Measurements from ENCODE around the gene SHISA4. TPM values are rescaled to one million over a fixed set of nuclear protein-coding genes. Genes with fewer than 3 reads are reported as not detected.

The SHISA4 gene
- total RNA-seq, 3 donors from 2014 or later = 1.2 to 12.4 (median 4.0) TPM

DNA sequence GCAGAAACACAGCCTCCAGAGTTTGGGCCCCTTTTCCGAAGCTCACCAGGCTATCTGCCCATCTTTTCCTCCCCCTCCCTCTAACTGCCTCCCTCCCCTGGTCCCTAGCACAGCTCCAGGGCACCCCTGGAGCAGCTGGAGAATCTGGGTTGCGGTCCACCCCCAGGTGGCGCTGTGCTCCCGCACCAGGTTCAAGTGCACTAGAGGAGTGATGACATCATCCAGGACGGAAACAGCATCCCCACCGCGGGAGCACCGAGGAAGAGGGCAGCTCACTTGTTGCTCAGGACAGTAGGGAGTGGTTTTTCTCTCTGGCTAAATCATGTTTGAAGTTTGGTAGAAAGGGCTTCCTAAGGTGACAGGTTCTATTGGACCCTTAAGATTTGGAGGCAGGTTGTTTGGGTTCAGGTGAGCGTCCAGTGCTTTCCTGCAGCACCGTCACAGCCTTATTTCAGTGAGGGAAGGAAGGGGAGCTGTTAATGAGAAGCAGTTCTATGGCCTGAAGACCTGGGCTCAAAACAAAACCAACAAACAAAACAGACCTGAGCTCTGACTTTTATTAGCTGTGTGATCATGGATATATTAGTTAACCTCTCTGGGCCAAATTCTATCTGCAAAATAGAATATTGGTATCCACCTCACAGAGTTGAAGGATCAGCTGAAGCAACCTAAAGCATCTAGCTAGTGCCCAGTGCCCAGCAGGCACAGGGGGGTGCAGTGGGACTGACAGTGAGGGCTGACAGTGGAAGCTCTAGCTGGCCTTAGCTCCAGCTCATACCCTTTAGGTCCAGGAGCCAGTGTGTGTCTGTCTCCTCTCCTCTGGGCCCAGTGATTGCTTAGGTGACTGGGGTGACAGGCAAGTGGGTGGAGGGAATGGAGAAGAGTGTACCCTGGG, 7.5 kb downstream of the SHISA4 start:
- ATAC-seq (peak; percentile 95), DNase-seq (peak; percentile 82 to 93 (median 93))
- intact Hi-C loops (cut with DNase I, micrococcal nuclease) = loop anchor here in 1 of 2 donors (5.0 kb wide), 1 partner anchor 51 kb away; the partner anchor contains the start of gene LMOD1
- no peaks in the 10 kb centered on the region for H3K36me3 ChIP-seq (ENCODE audit: low read depth)
- H3K4me3 ChIP-seq = no peak overlapping the region
- no peaks in the 10 kb centered on the region for H3K9me3 ChIP-seq
- no peaks in the 10 kb centered on the region for H3K4me1 ChIP-seq (ENCODE audit: low read depth)
- TF ChIP-seq, protein P1, sequence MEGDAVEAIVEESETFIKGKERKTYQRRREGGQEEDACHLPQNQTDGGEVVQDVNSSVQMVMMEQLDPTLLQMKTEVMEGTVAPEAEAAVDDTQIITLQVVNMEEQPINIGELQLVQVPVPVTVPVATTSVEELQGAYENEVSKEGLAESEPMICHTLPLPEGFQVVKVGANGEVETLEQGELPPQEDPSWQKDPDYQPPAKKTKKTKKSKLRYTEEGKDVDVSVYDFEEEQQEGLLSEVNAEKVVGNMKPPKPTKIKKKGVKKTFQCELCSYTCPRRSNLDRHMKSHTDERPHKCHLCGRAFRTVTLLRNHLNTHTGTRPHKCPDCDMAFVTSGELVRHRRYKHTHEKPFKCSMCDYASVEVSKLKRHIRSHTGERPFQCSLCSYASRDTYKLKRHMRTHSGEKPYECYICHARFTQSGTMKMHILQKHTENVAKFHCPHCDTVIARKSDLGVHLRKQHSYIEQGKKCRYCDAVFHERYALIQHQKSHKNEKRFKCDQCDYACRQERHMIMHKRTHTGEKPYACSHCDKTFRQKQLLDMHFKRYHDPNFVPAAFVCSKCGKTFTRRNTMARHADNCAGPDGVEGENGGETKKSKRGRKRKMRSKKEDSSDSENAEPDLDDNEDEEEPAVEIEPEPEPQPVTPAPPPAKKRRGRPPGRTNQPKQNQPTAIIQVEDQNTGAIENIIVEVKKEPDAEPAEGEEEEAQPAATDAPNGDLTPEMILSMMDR (IDR thresholded peaks at IDR 0.05) = peak; percentile 88

DNA sequence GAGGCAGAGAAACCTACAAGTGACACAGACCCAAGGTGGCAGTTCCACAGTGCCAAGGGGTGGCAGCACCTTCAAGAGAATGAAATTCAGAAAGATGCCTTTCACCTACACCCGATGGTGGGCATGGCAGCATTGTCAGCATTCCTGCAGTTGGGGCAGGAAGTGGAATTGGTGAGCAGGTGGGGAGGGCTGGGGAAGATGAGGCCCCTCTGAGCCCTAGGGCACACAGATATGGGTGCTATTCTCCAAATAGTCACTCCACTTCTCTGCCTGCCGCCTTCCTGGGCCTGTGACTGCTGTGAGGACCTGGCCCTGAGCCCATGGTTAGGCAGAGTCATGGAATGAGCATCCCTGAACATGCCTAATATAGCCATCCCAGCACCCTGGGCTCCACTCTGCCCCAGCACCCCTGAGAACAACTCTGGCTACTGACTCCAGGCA, 8.3 kb downstream of the SHISA4 start:
- DNase-seq = no peak
- no peaks in the 10 kb centered on the region for H3K4me1 ChIP-seq (ENCODE audit: low read depth)
- intact Hi-C loops (cut with DNase I, micrococcal nuclease) = loop anchor here in 1 of 2 donors (5.0 kb wide), 1 partner anchor 50 kb away; the partner anchor contains the start of gene LMOD1
- TF ChIP-seq, protein P1 (IDR thresholded peaks at IDR 0.05) = no peak
- H3K36me3 ChIP-seq (ENCODE audit: low read depth) = no peaks in the 10 kb centered on the region
- no peak for ATAC-seq
- H3K9me3 ChIP-seq = no peaks in the 10 kb centered on the region
- no peak overlapping the region for H3K4me3 ChIP-seq

DNA sequence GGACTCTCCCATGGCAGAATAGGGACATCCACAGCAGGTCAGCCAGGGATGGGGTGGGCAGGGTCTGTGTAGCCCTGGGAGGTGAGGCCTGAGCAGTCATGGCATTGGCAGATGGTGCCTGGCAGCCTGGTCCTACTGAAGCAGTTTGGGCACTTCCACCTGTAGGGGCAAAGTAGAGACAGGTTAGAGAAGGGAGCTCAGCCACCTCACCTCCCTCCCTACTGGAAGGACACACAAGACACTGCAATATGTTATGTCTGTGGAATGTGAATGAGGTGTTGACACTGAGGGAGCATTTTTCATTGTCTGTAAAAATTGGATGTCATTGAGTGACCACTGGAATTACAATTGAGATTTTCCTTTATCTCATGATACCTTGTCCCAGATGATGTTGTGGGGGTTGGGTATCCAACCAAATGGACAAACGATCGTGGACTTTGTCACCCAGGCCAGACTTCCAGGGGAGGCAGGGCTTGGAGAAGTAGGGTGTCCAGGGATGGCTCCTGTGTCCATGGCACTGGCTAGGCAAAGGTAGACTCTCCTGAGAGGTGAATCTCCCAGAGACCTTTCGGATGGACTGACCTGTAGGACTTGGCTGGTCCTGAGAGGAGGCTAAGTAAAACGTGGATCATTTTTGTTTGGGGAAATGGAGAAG, 9.7 kb downstream of the SHISA4 start:
- Histone ChIP-seq H3K36me3 (ENCODE audit: low read depth) (no peaks in the 10 kb centered on the region), H3K4me1 (ENCODE audit: low read depth) (no peaks in the 10 kb centered on the region), H3K4me3 (no peak overlapping the region), H3K9me3 (no peaks in the 10 kb centered on the region)
- TF ChIP-seq, protein P1 (IDR thresholded peaks at IDR 0.05) = no peak
- intact Hi-C loops (cut with DNase I, micrococcal nuclease) = loop anchor here in 1 of 2 donors (5.0 kb wide), 1 partner anchor 49 kb away; the partner anchor contains the start of gene LMOD1
- ATAC-seq = no peak
- DNase-seq = no peak

DNA sequence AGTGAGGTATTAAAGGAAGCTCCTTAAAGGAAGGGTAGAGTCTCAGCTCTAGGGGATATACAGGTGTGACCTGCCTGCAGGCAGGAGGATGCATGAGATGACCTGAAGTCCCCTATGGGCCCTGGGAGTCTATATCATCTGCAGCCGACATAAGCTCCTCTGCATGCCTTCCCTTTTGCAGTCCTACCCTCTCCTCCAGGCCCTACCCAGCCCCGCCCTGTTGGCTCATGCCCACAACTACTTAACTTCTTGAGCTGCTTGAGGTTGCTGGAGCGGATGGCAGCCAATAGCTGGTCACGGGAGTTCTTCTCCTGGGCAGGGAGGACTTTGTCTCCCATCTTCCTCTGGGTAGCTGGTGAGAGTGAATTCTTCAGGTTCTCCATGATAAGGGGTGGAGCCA, 10.3 kb downstream of the SHISA4 start:
- H3K9me3 ChIP-seq = no peaks in the 10 kb centered on the region
- no peak overlapping the region for H3K4me3 ChIP-seq
- no peak for DNase-seq
- ATAC-seq = no peak
- no peaks in the 10 kb centered on the region for H3K36me3 ChIP-seq (ENCODE audit: low read depth)
- TF ChIP-seq, protein P1 (IDR thresholded peaks at IDR 0.05) = no peak
- H3K4me1 ChIP-seq (ENCODE audit: low read depth) = no peaks in the 10 kb centered on the region
- intact Hi-C loops (cut with DNase I, micrococcal nuclease) = loop anchor here in 1 of 2 donors (5.0 kb wide), 1 partner anchor 48 kb away; the partner anchor contains the start of gene LMOD1

DNA sequence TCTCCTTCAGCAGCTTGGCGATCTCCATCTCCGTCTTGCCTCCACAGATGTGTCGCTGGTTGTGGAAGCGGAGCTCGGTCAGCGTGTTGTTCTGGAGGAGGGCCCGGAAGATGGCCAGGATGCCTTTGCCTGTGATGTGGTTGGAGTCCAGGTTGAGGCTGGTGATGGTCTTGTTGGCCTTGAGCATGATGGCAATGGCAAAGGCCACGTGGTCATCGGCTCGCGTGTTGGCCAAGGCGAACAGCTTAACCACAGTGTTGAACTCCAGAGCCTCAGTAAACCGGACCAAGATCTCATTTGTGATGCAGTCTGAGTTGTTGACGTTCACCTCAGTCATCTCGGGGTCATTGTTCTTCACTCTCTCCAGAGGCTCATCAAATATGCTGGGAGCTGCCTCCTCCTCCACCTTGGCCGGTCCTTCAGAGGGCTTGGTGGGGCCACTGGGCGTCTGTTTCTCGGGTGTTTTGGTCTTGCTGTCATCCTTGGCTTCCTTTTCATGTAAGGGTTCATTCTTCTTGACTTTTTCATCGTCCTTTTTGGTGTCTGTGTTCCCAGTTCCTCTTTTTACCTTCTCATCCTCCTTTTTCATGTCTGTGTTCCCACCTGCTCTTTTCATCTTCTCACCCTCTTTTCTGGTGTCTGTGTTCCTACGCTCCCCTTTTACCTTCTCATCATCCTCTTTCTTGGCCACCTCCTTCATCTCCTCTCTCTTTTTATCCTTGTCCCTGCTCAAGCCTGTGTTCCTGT, 11.2 kb downstream of the SHISA4 start:
- DNase-seq (no peak), ATAC-seq (no peak)
- no peaks in the 10 kb centered on the region for H3K4me1 ChIP-seq (ENCODE audit: low read depth)
- H3K9me3 ChIP-seq = no peaks in the 10 kb centered on the region
- TF ChIP-seq, protein P1 (IDR thresholded peaks at IDR 0.05) = no peak
- intact Hi-C loops (cut with DNase I, micrococcal nuclease) = loop anchor here in 1 of 2 donors (5.0 kb wide), 1 partner anchor 47 kb away; the partner anchor contains the start of gene LMOD1
- H3K36me3 ChIP-seq (ENCODE audit: low read depth) = no peaks in the 10 kb centered on the region
- no peak overlapping the region for H3K4me3 ChIP-seq

Data from mucosa of descending colon (tissue), 3 donors.